AG20443 (cell line): Measurements from ENCODE around the gene PARD3B.

ENCODE experiments used
- DNase-seq: peaks from one replicate; pipeline ENCODE4 v3.0.0; 2012; ENCODE audit warnings: low spot score, mixed read lengths

Gene PARD3B

GRCh38 chr2:204655101-204655500 is 109.8 kb downstream of the PARD3B start:
- DNase-seq, result peak; percentile 69

- DNase-seq, result no peak
Measured at GRCh38 chr2:204655626-204656025, 110.4 kb downstream of the PARD3B start.

DNA sequence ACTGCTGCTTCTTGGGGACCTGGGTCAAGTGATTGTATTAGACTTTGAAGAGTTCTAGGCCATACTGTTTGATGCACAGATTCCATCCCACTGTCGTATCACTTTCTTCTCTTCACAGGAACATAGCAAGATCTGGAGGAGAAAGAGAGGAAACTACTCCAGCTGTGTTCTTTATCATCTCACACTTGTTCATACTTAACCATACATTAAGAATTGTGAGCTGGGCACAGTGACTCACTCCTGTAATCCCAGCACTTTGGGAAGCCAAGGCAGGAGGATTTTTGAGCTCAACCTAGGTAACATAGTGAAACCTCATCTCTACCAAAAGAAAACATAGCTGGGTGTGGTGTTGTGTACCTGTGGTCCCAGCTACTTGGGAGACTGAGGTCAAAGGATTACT is 111.7 kb downstream of the PARD3B start:
- DNase-seq, result no peak

DNA sequence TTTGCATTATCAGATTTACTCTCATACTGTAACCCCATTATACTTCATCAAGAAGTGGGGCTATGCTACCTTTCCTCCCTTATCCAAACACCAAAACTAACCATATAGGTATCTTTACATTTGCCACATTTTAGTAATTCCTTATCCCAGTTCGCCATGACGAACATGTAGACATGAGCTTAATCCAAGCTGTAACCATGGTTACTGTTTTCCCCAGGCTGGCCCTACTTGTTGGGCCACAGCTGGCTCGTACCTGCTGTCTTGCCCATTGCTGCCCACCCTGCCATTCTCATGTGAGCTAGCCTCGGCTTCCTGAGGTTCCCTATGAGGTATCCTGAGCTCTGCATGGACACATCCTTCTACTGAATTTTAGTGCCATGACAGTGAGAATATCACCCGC is 117.7 kb downstream of the PARD3B start:
- no peak for DNase-seq

DNA sequence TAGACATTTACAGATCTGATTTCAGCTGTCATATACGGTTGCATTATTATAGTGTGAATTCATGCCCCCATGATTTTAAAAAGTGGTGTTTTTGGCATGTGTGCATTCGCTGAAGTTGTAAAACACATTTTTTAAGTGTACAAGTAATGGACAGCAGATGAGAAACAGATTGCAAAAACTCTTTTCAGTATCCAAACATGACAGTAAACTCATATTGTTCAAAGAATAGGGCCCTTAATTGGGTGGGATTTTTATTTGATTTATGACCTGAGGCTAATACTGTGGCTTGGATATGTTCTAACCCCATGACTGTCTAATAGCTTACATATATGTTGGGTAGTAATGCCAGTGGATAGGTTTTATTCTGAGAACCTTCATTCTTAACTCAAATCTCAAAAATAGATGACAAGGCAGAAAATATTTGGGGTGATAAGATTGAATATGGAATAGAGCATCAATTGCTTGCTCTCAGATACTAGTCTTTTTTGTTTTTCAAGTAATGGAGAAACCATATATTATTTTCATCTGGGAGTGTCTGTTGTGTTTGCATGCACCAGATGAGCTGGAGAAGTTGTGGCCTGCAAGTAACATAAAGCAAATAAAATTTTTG is 118.6 kb downstream of the PARD3B start:
- DNase-seq, result no peak

DNA sequence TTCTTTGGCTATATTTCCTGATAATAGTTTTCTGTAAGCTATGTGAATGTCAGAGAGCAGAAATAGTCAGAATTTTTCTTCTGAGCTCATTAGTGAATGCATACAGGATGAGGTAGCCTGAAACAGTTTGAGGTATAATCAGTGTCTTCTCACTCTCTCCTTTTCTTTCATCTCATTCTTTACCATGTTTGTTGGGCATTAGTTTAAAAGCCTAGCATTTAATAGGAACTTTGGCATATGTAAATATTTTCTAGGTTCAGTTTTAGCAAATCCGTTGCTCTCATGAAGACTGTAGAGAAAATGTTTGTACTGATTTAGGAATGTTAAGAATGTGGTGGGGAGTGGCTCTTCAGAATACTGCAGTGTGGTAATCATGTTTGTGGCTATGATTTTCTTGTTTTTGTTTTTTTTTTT is 119.4 kb downstream of the PARD3B start:
- peak; percentile 56 for DNase-seq

DNA sequence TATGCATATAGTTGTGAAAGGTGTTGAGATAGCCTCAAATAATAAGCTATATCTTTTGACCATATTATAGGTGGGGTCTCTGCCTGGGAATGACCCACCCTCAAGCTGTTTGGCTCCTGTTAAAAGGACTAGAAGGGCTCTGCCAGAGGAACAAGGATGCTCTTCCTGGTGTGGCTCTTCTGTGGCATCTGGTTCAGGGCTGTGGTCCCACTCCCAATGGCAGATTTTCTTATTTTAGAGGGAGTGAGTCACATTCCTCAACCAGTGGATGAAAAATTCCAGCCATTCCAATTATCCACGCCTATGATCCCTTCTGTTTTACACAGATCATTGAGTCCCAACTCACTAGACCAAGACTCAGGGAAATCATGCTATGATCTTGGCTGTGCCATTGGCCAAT is 119.9 kb downstream of the PARD3B start:
- peak; percentile 78 for DNase-seq

- peak; percentile 8 for DNase-seq
Measured at GRCh38 chr2:204665771-204666170, 120.5 kb downstream of the PARD3B start.

DNA sequence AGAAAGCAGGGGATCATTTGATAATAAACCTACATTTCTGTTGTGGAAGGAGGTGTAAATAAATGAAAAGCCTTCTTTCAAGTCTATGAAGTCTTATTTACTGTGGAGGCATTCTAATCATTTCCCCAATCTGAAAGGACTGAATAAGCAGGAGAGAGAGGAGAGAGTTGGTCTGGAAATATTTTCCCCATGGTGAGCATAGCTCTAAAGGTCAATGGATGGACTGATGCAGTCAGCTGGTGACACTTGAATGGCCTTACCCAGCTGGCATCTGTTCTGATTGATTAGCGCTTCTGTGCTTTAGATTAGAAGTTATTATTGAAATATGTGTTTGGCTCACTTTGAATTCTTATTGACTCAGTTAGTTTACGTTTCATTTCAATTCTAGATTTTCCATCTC is 122.7 kb downstream of the PARD3B start:
- DNase-seq, result no peak

GRCh38 chr2:204669382-204669781 is 124.1 kb downstream of the PARD3B start:
- DNase-seq, result no peak

DNA sequence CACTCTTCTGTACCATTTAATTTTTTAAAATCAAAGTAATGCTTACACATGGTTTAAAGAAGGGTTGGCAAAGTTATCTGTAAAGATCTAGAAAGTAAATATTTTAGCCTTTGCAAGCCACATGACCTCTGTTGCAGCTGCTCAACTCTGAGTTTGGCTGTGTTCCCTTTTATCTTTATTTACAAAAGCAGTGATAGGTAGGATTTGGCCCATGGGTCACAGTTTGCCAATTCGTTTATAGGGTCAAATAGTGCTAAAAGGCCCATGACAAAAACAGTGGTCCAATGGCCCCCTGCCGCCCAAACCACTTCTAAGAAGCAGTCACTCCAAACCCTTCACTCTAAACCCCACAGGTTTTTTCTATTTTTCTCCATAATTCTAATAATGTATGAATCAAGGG is 124.8 kb downstream of the PARD3B start:
- DNase-seq, result no peak

DNA sequence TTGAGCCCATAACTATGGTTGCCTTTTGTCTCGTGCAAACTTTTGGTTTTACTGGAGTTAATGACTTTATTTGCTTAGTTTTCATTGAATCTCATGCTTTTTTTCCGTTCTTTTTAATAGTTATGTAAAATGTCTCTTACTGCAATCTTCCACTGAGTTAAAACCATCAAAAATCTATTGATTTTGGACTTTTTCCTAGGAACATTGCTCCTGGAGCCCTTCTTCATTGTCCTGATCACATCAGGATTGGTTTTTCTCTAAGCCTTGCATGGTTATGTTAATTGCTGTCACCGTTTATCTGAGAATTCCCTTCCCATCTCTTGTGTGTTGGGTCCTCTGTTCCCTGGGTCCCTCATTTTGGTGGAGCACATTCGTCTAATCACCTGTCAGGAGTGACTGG is 125.5 kb downstream of the PARD3B start:
- no peak for DNase-seq

GRCh38 chr2:204672772-204673171 is 127.5 kb downstream of the PARD3B start:
- no peak for DNase-seq

DNA sequence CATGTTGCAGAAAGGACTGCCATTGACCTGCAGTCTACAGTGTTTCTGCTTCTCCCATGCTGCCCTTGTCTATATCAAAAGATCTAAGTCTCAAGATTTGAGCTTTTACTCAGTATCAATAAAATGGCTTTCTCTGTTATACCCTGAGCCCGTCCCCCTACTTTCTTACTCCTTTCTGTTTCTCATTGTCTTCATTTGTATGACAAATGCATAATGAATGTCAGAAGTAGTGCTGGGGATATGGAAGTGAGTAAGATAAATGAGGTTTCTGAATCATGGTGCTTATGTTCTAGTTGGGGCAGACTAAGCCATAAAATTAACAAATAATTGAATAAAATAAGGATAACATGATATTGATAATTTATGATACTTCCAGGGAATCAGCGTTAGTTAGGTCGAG is 128.6 kb downstream of the PARD3B start:
- DNase-seq, result peak; percentile 10

GRCh38 chr2:204678031-204678430 is 132.8 kb downstream of the PARD3B start:
- no peak for DNase-seq

GRCh38 chr2:204680576-204680975 is 135.3 kb downstream of the PARD3B start:
- no peak for DNase-seq

DNA sequence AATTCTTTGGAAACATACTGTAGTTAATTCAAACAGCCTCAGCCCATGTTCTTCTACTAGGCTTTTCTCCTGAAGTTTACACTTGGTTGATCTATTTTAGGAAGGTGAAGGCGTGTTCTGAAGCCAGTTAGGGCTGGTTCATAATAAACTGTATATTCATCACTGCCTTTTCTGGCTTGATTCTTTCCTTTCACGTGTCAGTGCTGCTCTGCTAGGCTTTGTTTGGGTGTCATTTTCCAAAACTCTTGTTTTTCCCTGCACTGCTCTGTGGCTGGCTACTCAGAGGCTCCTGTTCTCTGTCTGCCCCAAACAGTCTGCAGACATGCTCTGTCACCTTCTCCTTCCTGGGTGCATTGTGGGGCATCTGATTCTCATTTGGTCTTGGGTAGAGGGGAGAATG is 136.1 kb downstream of the PARD3B start:
- peak; percentile 28 for DNase-seq

GRCh38 chr2:204683384-204683783 is 138.1 kb downstream of the PARD3B start:
- no peak for DNase-seq

DNA sequence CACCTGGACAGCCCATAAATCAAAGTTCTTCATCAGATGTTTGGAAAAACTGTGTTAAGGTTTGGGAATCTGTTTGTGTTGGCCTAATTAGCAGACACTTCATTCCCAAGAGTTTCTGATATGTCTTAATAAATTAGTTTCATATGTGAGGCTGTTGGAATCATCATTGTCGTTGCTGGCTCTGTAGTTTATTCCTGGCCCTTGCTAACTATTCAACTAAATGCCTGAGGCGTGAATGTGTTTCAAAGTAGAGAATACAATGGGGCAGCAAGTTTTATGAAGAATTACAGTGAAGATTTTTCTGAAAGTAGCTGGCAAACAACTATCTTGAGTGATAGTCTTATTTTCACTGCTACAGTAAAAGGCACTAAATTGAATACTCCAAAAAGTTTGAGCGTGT is 141.1 kb downstream of the PARD3B start:
- peak; percentile 26 for DNase-seq

DNA sequence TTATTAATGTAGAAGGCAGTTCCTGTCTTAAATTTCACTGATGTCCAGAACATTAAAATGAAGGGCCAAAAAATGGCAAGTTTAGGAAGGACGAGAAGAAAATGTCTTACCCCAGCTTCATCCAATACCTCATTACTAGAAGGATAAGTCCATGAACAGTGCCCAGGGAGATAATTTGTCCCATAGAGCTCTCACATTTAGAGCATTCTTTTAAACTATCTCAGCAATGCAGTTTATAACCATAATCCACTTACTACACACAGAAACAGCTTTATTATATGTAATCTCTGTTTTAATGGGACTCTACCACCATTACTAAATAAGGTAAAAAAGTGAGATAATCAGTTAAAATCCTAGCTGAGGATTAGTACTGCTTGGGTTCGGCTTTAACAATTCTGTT is 142.5 kb downstream of the PARD3B start:
- no peak for DNase-seq

GRCh38 chr2:204691911-204692510 is 146.7 kb downstream of the PARD3B start:
- DNase-seq, result peak; percentile 65

GRCh38 chr2:204692790-204693189 is 147.5 kb downstream of the PARD3B start:
- no peak for DNase-seq

DNA sequence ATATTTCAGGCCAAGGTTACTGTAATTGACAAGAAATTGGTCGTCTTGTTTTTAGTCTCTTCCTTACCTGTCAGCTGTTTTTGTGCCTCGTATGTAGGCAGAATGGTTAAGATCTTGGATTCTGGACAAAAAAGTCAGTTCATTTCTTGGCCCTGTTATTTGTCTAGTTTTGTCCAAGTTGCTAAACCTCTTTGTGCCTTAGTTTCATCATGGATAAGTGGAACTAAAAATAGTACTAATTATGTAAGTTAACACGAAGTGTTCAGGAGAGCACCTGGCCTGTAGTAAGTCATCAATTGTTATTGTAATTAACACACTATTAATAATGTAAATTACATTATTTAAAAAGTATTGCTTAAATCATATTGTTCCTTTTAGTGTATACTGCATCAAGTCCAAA is 148.0 kb downstream of the PARD3B start:
- DNase-seq, result no peak

GRCh38 chr2:204695506-204695905 is 150.2 kb downstream of the PARD3B start:
- peak; percentile 76 for DNase-seq
